Vagina (tissue), 2 donors: Measurements from ENCODE around the gene FAM131B. TPM values are rescaled to one million over a fixed set of nuclear protein-coding genes. Genes with fewer than 3 reads are reported as not detected.

Experiments used
- DNase-seq, 2 donors: peaks; one replicate each; pipeline ENCODE4 v3.0.0-alpha.2; 2017; ENCODE audit errors: extremely low spot score in 2 of 2
- H3K27ac ChIP-seq: fragments of 200-600 bp; sonication (generic); one replicate; pipeline ENCODE4 v1.5.1; 2019
- H3K27me3 ChIP-seq: fragments of 200-600 bp; sonication (generic); one replicate; pipeline ENCODE4 v1.5.1; 2019
- H3K36me3 ChIP-seq, 2 donors: fragments of 200-600 bp; sonication (generic); one replicate each; pipeline ENCODE4 v1.5.1; 2017 to 2019
- H3K4me1 ChIP-seq: fragments of 200-600 bp; sonication (generic); one replicate; pipeline ENCODE4 v1.5.1; 2019
- H3K4me3 ChIP-seq, 2 donors: fragments of 200-600 bp; sonication (generic); 1 replicate in 1 of 2; 2 replicates in 1 of 2; pipeline ENCODE4 v1.5.1; 2016 to 2019
- H3K9me3 ChIP-seq: fragments of 200-600 bp; sonication (generic); one replicate; pipeline ENCODE4 v1.5.1; 2019
- POLR2A ChIP-seq, 2 donors: fragments of 450-650 bp; IDR thresholded peaks; one replicate each; pipeline ENCODE4 v1.6.1; 2017; ENCODE audit warnings: antibody characterized with exemption in 2 of 2, mild to moderate bottlenecking in 2 of 2, moderate library complexity in 2 of 2
- POLR2AphosphoS5 ChIP-seq, 2 donors: sonication (generic); formaldehyde crosslinking; IDR thresholded peaks; one replicate each; pipeline ENCODE4 v1.9.0; 2017; ENCODE audit warnings: antibody characterized with exemption in 2 of 2, mild to moderate bottlenecking in 2 of 2, low read depth in 1 of 2; ENCODE audit not compliant: insufficient read depth in 1 of 2
- intact Hi-C: fragments of 100-400 bp; cut with DNase I; formaldehyde crosslinking; loops from one replicate; pipeline ENCODE4 v1.15.1; 2023
- microRNA-seq: library from miRNA; unstranded; fragments of <30 nt; microRNA quantifications from one replicate; pipeline ENCODE4, GENCODE V29; 2017; ENCODE audit warnings: borderline number of aligned reads, borderline replicate concordance
- small RNA-seq: library from RNA; depleted of rRNA; stranded (forward); fragments of <200 nt; gene quantifications from one replicate; pipeline ENCODE3, GENCODE V24; 2016
- total RNA-seq: library from RNA; depleted of rRNA; stranded (reverse); fragments of >200 nt; gene quantifications from one replicate; pipeline ENCODE4 v1.2.3, GENCODE V29; 2016
- TF ChIP-seq, protein P1 (sequence below), 3 experiments: fragments of 450-650 bp in 2 of 3; fragments of 200-600 bp in 1 of 3; sonication (generic) in 1 of 3; IDR thresholded peaks; one replicate each; pipeline ENCODE4 v1.5.1; 2017 to 2019; ENCODE audit warnings: antibody characterized with exemption in 3 of 3, mild to moderate bottlenecking in 2 of 3, moderate library complexity in 2 of 3

The FAM131B gene
- total RNA-seq, 1 donor from 2014 or later = 1.5 TPM

DNA sequence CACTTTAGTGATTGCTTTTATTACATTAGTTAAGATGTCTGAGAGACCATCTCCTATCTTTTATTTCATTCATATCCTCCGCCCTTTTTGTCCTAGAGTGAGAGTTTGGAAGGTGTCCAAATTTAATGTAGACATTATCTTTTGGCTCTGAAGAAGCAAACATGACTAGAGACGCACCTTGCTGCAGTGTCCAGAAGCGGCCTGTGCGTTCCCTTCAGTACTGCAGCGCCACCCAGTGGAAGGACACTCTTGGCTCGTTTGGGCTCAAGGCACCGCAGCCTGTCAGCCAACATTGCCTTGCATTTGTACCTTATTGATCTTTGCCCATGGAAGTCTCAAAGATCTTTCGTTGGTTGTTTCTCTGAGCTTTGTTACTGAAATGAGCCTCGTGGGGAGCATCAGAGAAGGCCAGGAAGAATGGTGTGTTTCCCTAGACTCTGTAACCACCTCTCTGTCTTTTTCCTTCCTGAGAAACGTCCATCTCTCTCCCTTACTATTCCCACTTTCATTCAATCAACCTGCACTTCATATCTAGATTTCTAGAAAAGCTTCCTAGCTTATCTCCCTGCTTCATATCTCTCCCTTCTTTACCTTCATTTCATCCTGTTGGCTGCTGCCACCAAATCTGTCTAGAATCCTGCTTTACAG lies 57.0 kb downstream of the FAM131B start:
- intact Hi-C loops = no loop called here
- Histone ChIP-seq H3K27me3 (no peaks in the 10 kb centered on the region), H3K4me1 (no peaks in the 10 kb centered on the region), H3K9me3 (no peaks in the 10 kb centered on the region), H3K27ac (no peak overlapping the region), H3K36me3 (peaks cover 0 to 74% of the 10 kb centered on the region in 2 donors), H3K4me3 (no peak overlapping the region)
- no peak for DNase-seq
- TF ChIP-seq POLR2AphosphoS5 (IDR thresholded peaks at IDR 0.05; ENCODE audit: insufficient read depth in 1 of 2, low read depth in 1 of 2) (no peak), POLR2A (IDR thresholded peaks at IDR 0.05) (no peak)
- TF ChIP-seq, protein P1, sequence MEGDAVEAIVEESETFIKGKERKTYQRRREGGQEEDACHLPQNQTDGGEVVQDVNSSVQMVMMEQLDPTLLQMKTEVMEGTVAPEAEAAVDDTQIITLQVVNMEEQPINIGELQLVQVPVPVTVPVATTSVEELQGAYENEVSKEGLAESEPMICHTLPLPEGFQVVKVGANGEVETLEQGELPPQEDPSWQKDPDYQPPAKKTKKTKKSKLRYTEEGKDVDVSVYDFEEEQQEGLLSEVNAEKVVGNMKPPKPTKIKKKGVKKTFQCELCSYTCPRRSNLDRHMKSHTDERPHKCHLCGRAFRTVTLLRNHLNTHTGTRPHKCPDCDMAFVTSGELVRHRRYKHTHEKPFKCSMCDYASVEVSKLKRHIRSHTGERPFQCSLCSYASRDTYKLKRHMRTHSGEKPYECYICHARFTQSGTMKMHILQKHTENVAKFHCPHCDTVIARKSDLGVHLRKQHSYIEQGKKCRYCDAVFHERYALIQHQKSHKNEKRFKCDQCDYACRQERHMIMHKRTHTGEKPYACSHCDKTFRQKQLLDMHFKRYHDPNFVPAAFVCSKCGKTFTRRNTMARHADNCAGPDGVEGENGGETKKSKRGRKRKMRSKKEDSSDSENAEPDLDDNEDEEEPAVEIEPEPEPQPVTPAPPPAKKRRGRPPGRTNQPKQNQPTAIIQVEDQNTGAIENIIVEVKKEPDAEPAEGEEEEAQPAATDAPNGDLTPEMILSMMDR (IDR thresholded peaks at IDR 0.05) = peak in 2 of 3 experiments; percentile 12 to 28

- no peaks in the 10 kb centered on the region for H3K4me1 ChIP-seq
- intact Hi-C loops = no loop called here
- H3K36me3 ChIP-seq = peaks cover 0 to 80% of the 10 kb centered on the region in 2 donors
- no peak overlapping the region for H3K27ac ChIP-seq
- H3K27me3 ChIP-seq = no peaks in the 10 kb centered on the region
- no peaks in the 10 kb centered on the region for H3K9me3 ChIP-seq
- H3K4me3 ChIP-seq = no peak overlapping the region
- DNase-seq = no peak
- TF ChIP-seq POLR2AphosphoS5 (IDR thresholded peaks at IDR 0.05; ENCODE audit: insufficient read depth in 1 of 2, low read depth in 1 of 2) (no peak), POLR2A (IDR thresholded peaks at IDR 0.05) (no peak)
- TF ChIP-seq, protein P1 (IDR thresholded peaks at IDR 0.05) = no peak
Observed at GRCh38 chr7:143304938-143305337, 57.6 kb downstream of the FAM131B start.

GRCh38 chr7:143303733-143304132 lies 58.8 kb downstream of the FAM131B start:
- Histone ChIP-seq H3K27ac (no peak overlapping the region), H3K4me1 (no peaks in the 10 kb centered on the region), H3K36me3 (peaks cover 0 to 92% of the 10 kb centered on the region in 2 donors), H3K27me3 (no peaks in the 10 kb centered on the region), H3K4me3 (no peak overlapping the region), H3K9me3 (no peaks in the 10 kb centered on the region)
- no peak for DNase-seq
- intact Hi-C loops = no loop called here
- no peak for TF ChIP-seq POLR2A (IDR thresholded peaks at IDR 0.05)
- TF ChIP-seq, protein P1 (IDR thresholded peaks at IDR 0.05) = no peak
- TF ChIP-seq POLR2AphosphoS5 (IDR thresholded peaks at IDR 0.05; ENCODE audit: insufficient read depth in 1 of 2, low read depth in 1 of 2) = no peak

Small RNA genes lying within 50 kb of the gene (microRNA-seq; reads per million reads assigned to microRNA genes)
- gene MIR6892 = not detected

Small RNA genes lying within 50 kb of the gene (small RNA-seq; reads per million reads assigned to genes)
- gene MIR6892 = not detected

Other genes starting within 250 kb of the FAM131B start
- 2.5 TPM for gene PIP, start 230.6 kb downstream of the FAM131B start, total RNA-seq
- gene TAS2R39, start 179.3 kb downstream of the FAM131B start, total RNA-seq = not detected
- gene TAS2R40, start 140.7 kb downstream of the FAM131B start, total RNA-seq = not detected
- 127 TPM for gene GSTK1, start 99.3 kb downstream of the FAM131B start, total RNA-seq
- gene TMEM139, start 77.8 kb downstream of the FAM131B start, total RNA-seq = not detected
- gene CASP2, start 74.4 kb downstream of the FAM131B start, total RNA-seq = 24.8 TPM
- not detected for gene CLCN1, start 46.6 kb downstream of the FAM131B start, total RNA-seq
- 86.2 TPM for gene ZYX, start 18.6 kb upstream of the FAM131B start, total RNA-seq
- gene EPHA1, start 46.1 kb upstream of the FAM131B start, total RNA-seq = 51.3 TPM
- gene TAS2R60, start 80.7 kb upstream of the FAM131B start, total RNA-seq = not detected
- not detected for gene TAS2R41, start 115.2 kb upstream of the FAM131B start, total RNA-seq
- not detected for gene CTAGE15, start 209.1 kb upstream of the FAM131B start, total RNA-seq